Measurements from ENCODE around the gene HES7.
A peak's percentile ranks its signal among the peaks of the same experiment; 100 is the strongest.

HES7 gene

DNA sequence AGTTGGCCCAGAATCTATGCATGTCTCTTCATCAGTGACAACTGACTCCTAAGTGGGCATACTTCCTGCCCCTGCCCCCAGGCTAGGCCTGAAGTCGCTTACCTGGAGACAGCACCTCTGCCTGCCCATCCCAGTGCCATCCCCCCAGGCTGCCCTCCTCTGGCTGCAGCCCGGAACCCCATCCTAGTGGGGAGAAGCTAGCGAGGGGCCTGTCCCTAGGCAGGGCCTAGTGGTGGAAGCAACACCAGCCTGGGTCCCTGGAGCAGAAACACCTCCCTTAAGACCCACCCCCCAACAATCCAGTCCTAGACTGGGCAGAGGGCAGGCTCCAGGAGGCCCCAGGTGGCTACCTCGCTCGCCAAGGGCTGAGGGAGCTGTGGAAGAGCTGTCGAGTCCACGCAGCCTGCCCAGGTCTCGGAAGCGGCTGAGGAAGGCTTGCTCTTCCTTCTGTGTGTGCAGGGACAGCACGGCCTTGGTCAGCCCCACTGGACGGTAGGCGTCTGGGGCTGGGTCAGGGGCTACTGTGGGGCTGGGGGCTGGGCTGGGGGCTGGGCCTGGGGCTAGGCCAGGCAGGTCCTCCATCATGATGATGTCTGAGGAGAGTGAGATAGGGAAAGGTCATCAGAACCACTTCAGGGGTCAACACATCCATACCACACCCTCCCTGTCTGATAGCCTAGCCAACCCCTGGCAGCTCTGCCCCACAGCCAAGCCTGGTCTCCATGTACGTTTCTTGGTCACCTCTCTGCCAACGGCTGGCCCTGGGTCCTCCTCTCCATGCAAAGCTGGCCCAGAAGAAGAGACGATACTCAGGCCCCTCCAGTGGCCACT, 20.7 kb upstream of the HES7 start:
- Mint-ChIP-seq H3K4me3 (peak overlapping the region; percentile 54), H3K9me3 (no peaks in the 10 kb centered on the region), H3K27me3 (no peaks in the 10 kb centered on the region), H3K27ac (ENCODE audit: low read depth) (peak overlapping the region; percentile 90), H3K4me1 (peaks cover 18% of the 10 kb centered on the region), H3K36me3 (ENCODE audit: insufficient read depth) (peaks cover 83% of the 10 kb centered on the region)
- no peak for DNase-seq (ENCODE audit: low spot score in 2 of 2)
- no peak for ATAC-seq (replicated peaks; ENCODE audit: extremely low read depth, poor library complexity, severe bottlenecking)

DNA sequence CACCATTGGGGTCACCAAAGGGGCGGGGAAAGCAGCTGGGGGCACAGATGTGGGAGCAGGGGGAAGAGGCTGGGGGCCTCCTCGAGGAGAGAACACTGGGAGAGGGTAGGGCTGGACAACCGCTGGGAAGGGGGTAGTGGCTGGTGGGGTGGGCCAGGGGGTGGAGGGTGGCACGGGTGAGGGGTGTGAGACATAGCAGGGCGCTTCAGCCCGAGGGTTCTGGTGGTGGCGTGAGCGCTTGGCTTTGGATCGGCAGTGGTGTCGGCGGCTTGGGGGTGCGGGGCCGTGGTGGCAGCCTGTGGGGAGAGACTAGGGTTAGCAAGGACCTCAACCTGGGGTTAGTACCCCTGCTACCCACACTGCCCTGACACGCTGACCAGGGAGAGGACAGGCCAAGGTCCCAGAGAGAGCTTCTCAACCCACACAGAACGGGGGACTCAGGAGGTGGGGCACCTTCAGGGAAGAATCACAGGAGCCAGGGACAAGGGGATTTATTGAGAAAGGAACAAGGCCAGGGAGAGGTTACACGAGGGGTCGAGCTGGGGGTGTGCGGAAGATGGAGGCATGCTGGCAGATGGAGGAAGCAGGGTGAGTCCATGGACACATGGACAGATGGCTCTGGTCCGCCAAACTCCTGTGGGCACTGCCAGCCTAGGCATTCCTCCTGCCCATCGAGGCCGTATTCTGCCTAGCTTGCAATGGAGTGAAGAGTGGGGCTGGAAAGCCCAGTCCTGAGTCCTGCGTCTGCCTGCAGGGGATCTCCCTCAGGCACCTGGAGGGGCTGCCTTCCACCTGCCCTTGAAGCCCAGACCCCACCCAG, 19.9 kb upstream of the HES7 start:
- Mint-ChIP-seq H3K4me3 (peak overlapping the region; percentile 54), H3K9me3 (no peaks in the 10 kb centered on the region), H3K4me1 (peaks cover 18% of the 10 kb centered on the region), H3K27ac (ENCODE audit: low read depth) (peak overlapping the region; percentile 90), H3K36me3 (ENCODE audit: insufficient read depth) (peaks cover 75% of the 10 kb centered on the region), H3K27me3 (no peaks in the 10 kb centered on the region)
- ATAC-seq (replicated peaks; ENCODE audit: extremely low read depth, poor library complexity, severe bottlenecking) (no peak), DNase-seq (ENCODE audit: low spot score in 2 of 2) (no peak)

DNA sequence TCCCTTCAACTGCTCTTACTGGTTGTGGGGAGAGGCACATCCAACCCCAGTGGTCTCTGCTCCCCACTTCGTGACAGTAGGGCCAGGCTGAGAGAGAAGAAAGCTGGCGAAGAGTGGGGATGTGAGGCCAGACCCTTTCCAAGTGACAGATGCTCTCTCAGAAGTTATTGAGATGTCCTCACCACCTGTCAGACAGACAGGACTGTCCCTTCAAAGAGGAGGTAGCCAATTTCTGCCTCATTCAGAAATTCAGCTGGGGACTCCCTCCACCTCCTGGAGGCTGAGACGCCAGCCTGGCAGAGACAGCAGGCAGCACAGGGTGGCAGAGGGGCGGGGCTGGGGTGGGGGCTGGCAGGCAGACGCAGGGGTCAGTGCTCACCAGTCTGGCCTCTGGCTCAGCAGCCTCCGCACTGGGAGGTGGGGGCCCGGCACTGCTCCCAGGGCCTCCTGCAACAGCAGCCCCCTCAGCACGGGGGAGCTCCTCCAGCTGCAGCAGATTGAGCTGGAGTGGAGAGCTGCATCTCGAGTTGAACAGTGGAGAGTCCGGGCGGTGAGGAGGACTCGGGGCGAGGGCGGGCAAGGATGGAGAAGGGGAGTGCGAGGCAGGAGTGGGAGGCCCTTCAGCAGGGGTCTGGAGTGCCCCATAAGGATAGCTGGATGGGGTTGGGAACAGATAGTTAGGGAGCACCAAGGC, 19.1 kb upstream of the HES7 start:
- DNase-seq (ENCODE audit: low spot score in 2 of 2) (no peak), ATAC-seq (replicated peaks; ENCODE audit: extremely low read depth, poor library complexity, severe bottlenecking) (no peak)
- no peaks in the 10 kb centered on the region for H3K9me3 Mint-ChIP-seq
- H3K27me3 Mint-ChIP-seq: no peaks in the 10 kb centered on the region
- H3K4me3 Mint-ChIP-seq: peak overlapping the region; percentile 54
- H3K4me1 Mint-ChIP-seq: peaks cover 18% of the 10 kb centered on the region
- peaks cover 67% of the 10 kb centered on the region for H3K36me3 Mint-ChIP-seq (ENCODE audit: insufficient read depth)
- peak overlapping the region; percentile 90 for H3K27ac Mint-ChIP-seq (ENCODE audit: low read depth)

DNA sequence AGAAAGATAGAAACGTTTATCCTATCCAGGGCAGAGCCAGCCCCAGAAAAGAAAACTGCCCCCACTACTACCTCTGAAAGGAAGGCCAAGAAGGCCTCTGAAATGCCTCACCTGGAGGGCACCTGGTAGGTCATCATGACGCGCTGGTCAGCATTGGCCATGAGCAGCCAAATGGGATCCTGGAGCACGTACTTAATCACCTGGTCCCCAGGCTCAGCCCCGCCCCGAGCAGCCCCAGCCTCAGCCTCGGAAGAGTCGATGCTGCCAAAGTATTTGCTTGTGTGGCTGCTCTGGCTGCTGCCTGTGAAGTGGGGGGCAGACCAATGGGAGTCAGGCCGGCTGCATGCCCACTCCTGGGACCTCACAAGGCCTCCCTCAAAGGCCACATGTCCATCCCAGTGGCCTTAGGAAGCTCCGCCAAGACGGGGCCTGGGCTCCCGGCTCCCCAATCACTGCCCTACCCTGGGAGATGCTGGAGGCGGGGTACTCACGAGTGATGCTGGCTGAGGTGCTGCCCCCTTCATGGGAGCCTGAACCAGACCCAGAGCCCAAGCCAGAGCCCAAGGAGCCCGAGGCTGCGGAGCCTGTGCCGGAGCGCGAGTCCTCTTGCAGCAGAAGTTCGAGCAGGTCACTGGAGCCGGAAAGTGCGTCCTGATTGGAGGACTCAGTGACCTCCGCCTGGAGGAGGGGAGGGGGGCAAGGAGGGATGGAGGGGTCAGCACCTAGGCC, 18.4 kb upstream of the HES7 start:
- Mint-ChIP-seq H3K27me3 (no peaks in the 10 kb centered on the region), H3K4me3 (peak overlapping the region; percentile 43), H3K27ac (ENCODE audit: low read depth) (peak overlapping the region; percentile 91), H3K9me3 (no peaks in the 10 kb centered on the region), H3K36me3 (ENCODE audit: insufficient read depth) (peaks cover 60% of the 10 kb centered on the region), H3K4me1 (peaks cover 13% of the 10 kb centered on the region)
- no peak for DNase-seq (ENCODE audit: low spot score in 2 of 2)
- no peak for ATAC-seq (replicated peaks; ENCODE audit: extremely low read depth, poor library complexity, severe bottlenecking)

DNA sequence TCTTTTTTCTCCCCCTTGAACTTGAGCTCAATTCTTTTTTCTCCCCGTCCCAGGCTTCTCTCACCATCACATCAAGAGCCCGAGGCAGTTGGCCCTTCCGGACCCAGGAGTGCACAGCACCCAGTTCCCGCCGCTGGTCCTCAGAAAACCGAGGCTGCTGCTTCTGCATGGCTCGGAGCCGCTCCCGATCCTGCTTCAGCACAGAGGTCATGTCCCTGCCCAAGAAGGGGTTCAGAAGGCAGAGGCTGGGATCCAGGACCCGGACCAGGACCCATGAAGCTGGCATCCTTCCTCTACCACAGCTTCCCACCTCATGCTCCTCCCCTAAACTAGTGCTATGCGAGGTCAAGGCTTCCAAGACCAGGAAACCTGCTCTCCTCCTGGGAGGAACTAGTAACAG, 17.8 kb upstream of the HES7 start:
- H3K27ac Mint-ChIP-seq (ENCODE audit: low read depth): peak overlapping the region; percentile 91
- H3K4me1 Mint-ChIP-seq: peaks cover 9% of the 10 kb centered on the region
- DNase-seq (ENCODE audit: low spot score in 2 of 2) (no peak), ATAC-seq (replicated peaks; ENCODE audit: extremely low read depth, poor library complexity, severe bottlenecking) (no peak)
- no peaks in the 10 kb centered on the region for H3K9me3 Mint-ChIP-seq
- H3K27me3 Mint-ChIP-seq: no peaks in the 10 kb centered on the region
- H3K36me3 Mint-ChIP-seq (ENCODE audit: insufficient read depth): peaks cover 56% of the 10 kb centered on the region
- peak overlapping the region; percentile 44 for H3K4me3 Mint-ChIP-seq

DNA sequence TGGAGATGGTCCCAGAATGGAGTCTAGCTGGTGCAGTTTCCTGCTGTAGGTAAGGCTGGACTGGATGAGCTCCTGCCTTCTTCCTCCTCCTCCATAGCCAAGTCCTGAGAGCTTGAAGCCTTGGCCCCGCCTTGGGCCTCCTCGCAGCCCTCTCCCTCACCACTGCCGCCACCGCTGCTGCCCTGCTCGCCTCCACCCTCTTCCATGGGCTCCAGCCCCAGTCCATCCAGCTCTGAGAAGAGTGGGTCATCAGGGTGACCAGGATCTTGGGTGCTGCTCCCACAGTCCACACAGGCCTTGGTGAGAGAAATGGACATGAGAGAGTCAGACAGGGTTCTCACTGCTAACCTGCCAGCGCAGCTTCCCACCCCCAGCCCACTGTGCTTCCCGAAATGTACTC, 17.1 kb upstream of the HES7 start:
- Mint-ChIP-seq H3K27ac (ENCODE audit: low read depth) (peak overlapping the region; percentile 91), H3K36me3 (ENCODE audit: insufficient read depth) (peaks cover 51% of the 10 kb centered on the region), H3K4me1 (peaks cover 3% of the 10 kb centered on the region)

DNA sequence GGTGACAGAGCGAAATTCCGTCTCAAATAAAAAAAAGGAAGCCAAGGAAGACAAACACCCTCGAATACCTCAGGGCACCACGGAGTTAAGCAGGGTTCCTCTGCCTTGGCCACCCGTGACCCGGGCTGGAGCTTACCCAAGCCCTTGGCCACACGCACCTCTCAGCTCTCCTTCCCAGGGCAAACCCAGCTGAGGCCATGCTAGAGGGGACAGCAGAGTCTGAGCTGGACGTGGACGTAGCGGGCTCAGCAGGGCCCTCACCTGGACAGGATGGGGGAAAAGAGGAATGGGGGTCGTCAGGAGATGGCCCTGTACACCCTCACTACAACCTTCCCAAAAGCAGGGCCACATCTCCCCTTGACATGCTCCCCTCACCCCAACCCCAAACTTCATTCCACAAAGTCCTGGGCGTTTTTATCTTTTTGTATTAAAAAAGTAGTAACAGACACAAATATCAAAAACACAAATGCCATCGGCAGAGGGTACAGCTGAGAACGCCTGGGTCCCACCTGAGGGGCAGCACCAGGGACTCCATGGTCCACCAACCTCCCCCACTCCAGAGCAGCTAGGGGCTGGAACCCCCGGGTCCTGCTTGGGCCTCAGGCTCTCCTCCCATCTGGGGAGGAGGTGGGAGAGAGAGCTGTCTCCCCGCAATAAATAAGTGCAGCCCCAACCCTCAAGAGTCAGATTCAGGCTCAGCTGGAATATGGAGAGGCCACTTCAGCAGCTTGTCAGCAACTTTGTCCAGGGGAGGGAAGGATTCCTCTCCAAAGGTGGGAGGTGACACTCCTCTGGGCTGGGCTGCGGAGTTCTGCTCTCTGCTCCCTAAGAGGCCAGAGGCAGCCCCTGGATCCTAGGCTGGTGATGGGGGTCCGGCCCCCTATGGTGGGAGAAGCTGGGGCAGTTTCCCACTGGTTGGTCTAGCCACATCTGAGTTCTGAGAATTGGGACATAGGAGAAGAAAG, 16.4 kb upstream of the HES7 start:
- Mint-ChIP-seq H3K4me1 (no peaks in the 10 kb centered on the region), H3K27me3 (no peaks in the 10 kb centered on the region), H3K27ac (ENCODE audit: low read depth) (peak overlapping the region; percentile 91), H3K9me3 (no peaks in the 10 kb centered on the region), H3K36me3 (ENCODE audit: insufficient read depth) (peaks cover 44% of the 10 kb centered on the region), H3K4me3 (peak overlapping the region; percentile 44)
- DNase-seq (ENCODE audit: low spot score in 2 of 2) (no peak), ATAC-seq (replicated peaks; ENCODE audit: extremely low read depth, poor library complexity, severe bottlenecking) (no peak)

More for the DNA sequence above, 17.1 kb upstream of the HES7 start:
- no peaks in the 10 kb centered on the region for H3K9me3 Mint-ChIP-seq
- DNase-seq (ENCODE audit: low spot score in 2 of 2): no peak
- peak overlapping the region; percentile 44 for H3K4me3 Mint-ChIP-seq
- no peak for ATAC-seq (replicated peaks; ENCODE audit: extremely low read depth, poor library complexity, severe bottlenecking)
- H3K27me3 Mint-ChIP-seq: no peaks in the 10 kb centered on the region

DNA sequence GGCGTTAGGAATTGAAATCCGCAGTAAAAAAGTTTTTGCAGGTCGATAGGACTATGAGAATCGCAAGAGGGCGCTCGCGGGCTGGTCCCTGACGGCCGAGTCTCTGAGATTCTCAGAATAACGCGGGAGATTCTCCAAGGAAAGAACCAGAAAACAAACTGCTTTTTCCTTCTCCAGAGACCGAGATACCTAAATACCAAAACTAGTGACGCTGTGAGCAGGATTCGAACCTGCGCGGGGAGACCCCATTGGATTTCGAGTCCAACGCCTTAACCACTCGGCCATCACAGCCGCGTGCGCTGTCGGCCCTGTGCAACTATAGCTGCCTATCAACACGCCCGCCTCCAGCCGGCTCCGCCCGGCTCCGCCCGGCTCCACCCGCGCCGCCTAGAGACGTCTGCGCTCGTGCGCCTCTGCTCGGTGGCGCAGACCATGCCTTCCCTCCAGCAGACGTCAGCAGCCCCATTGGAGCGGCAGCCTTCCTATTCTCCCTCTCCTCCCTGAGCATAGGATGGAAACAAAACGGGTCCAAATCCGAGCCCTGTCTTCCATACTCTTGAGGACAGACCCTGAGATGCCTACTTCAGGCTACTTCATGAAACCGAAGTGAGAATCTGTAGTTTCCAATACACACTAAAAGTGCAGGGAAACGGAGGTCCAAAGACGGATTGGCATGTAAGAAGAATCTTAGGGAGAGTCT, 14.9 kb upstream of the HES7 start:
- no peaks in the 10 kb centered on the region for H3K27me3 Mint-ChIP-seq
- peak; percentile 89 for ATAC-seq (replicated peaks; ENCODE audit: extremely low read depth, poor library complexity, severe bottlenecking)
- peaks cover 31% of the 10 kb centered on the region for H3K36me3 Mint-ChIP-seq (ENCODE audit: insufficient read depth)
- H3K4me1 Mint-ChIP-seq: no peaks in the 10 kb centered on the region
- no peak overlapping the region for H3K27ac Mint-ChIP-seq (ENCODE audit: low read depth)
- no peak overlapping the region for H3K4me3 Mint-ChIP-seq
- DNase-seq (ENCODE audit: low spot score in 2 of 2): peak; percentile 98
- no peaks in the 10 kb centered on the region for H3K9me3 Mint-ChIP-seq

DNA sequence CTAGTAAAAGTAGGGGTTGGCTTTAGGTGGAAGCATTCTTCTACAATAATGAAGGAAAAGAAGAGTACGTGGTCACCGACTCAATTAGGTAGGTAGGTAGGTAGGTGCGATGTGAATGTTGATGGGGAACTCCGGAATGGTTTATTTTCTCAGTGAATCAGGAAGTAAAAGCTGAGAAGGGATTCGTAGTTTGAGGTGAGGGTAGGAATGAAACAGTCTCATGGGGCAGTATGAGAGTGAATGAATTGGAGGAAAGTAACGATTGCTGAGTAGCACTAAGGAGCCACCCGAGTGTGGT, 14.4 kb upstream of the HES7 start:
- Mint-ChIP-seq H3K9me3 (no peaks in the 10 kb centered on the region), H3K27ac (ENCODE audit: low read depth) (no peak overlapping the region), H3K4me1 (no peaks in the 10 kb centered on the region), H3K27me3 (no peaks in the 10 kb centered on the region), H3K4me3 (no peak overlapping the region), H3K36me3 (ENCODE audit: insufficient read depth) (peaks cover 26% of the 10 kb centered on the region)
- DNase-seq (ENCODE audit: low spot score in 2 of 2) (no peak), ATAC-seq (replicated peaks; ENCODE audit: extremely low read depth, poor library complexity, severe bottlenecking) (no peak)

DNA sequence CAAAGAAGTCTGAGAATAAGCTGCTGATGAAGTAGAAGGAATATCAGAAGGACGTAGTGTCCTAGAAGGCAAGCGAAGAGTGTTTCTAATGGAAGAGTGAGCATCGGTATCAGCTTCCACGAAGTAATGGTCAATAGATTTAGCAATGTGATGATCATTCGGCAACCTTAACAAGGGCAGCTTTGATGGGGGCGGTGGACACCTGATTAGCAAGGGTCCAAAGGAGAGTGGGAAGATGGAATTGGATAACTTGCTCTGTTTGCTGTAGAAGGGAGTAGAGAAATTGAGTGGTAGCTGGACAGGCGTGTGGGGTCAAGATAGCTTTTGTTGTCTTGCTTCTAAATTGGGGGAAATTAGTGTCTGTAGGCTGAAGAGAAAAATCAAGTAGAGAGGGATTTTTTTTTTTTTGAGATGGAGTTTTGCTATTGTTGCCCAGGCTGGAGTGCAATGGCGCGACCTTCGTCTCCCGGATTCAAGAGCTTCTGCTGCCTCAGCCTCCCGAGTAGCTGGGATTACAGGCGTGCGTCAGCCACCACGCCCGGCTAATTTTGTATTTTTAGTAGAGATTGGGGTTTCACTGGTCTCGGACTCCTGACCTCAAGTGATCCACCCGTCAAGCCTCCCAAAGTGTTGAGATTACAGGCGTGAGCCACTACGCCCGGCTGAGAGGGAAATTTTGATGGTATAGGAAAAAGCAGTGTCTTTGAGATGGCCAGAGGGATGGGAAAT, 13.9 kb upstream of the HES7 start:
- DNase-seq (ENCODE audit: low spot score in 2 of 2) (no peak), ATAC-seq (replicated peaks; ENCODE audit: extremely low read depth, poor library complexity, severe bottlenecking) (no peak)
- Mint-ChIP-seq H3K4me3 (no peak overlapping the region), H3K36me3 (ENCODE audit: insufficient read depth) (peaks cover 21% of the 10 kb centered on the region), H3K27me3 (no peaks in the 10 kb centered on the region), H3K9me3 (no peaks in the 10 kb centered on the region), H3K4me1 (no peaks in the 10 kb centered on the region), H3K27ac (ENCODE audit: low read depth) (no peak overlapping the region)

DNA sequence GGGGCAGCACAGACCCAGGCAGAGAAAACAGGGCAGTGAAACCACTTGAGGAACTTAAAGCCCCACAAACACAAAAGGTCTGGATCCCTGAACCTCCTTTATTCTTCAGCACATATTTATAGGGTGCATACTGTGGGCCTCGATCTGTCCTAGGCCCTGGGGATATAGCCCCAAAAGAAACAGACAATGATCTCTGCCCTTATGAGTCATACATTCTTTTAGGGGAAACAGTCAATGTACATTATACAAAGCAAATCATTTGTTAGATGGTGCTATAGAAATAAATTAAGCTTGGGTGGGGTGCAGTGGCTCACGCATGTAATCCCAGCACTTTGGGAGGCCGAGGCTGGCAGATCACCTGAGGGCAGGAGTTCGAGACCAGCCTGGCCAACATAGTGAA, 10.0 kb upstream of the HES7 start:
- no peaks in the 10 kb centered on the region for H3K4me1 Mint-ChIP-seq

More for the DNA sequence above, 10.0 kb upstream of the HES7 start:
- no peaks in the 10 kb centered on the region for H3K27me3 Mint-ChIP-seq
- H3K9me3 Mint-ChIP-seq: no peaks in the 10 kb centered on the region
- H3K36me3 Mint-ChIP-seq (ENCODE audit: insufficient read depth): peaks cover 6% of the 10 kb centered on the region
- DNase-seq (ENCODE audit: low spot score in 2 of 2) (no peak), ATAC-seq (replicated peaks; ENCODE audit: extremely low read depth, poor library complexity, severe bottlenecking) (no peak)
- H3K27ac Mint-ChIP-seq (ENCODE audit: low read depth): no peak overlapping the region
- no peak overlapping the region for H3K4me3 Mint-ChIP-seq
